Peyer's patch (tissue), 4 donors: Measurements from ENCODE around the gene AXIN1.

ENCODE experiments used
- POLR2A ChIP-seq, 2 donors: fragments of 450-650 bp; IDR thresholded peaks; one replicate each; pipeline ENCODE4 v1.5.1; 2017; ENCODE audit warnings: antibody characterized with exemption in 2 of 2, mild to moderate bottlenecking in 2 of 2, moderate library complexity in 2 of 2
- TF ChIP-seq, protein P1 (sequence below), 6 experiments: fragments of 450-650 bp in 4 of 6; fragments of 200-600 bp in 2 of 6; sonication (generic) in 1 of 6; IDR thresholded peaks; one replicate each; pipeline ENCODE4 v1.5.1; 2017 to 2019; ENCODE audit warnings: antibody characterized with exemption in 6 of 6, mild to moderate bottlenecking in 3 of 6, moderate library complexity in 1 of 6

DNA sequence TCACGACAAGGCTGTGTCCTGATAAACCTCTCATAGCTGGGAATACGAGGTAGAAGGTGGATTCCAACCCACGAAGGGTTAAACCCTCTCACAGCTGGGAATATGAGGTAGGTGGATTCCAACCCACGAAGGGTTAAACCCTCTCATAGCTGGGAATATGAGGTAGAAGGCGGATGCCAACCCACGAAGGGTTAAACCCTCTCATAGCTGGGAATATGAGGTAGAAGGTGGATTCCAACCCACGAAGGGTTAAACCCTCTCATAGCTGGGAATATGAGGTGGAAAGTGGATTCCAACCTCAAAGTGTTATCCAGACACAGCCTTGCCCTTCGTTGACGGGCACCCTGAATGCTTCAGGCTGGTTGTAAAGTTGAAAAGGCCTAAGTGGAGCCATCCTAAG is 31.0 kb downstream of the AXIN1 start:
- TF ChIP-seq, protein P1, sequence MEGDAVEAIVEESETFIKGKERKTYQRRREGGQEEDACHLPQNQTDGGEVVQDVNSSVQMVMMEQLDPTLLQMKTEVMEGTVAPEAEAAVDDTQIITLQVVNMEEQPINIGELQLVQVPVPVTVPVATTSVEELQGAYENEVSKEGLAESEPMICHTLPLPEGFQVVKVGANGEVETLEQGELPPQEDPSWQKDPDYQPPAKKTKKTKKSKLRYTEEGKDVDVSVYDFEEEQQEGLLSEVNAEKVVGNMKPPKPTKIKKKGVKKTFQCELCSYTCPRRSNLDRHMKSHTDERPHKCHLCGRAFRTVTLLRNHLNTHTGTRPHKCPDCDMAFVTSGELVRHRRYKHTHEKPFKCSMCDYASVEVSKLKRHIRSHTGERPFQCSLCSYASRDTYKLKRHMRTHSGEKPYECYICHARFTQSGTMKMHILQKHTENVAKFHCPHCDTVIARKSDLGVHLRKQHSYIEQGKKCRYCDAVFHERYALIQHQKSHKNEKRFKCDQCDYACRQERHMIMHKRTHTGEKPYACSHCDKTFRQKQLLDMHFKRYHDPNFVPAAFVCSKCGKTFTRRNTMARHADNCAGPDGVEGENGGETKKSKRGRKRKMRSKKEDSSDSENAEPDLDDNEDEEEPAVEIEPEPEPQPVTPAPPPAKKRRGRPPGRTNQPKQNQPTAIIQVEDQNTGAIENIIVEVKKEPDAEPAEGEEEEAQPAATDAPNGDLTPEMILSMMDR (IDR thresholded peaks at IDR 0.05) = no peak
- no peak for TF ChIP-seq POLR2A (IDR thresholded peaks at IDR 0.05)
